Activated effector memory CD4-positive, alpha-beta T cell treated with Interleukin-2 at 50 U/mL for 16 hours (primary cell): ENCODE measurements around the gene PROM1.

Experiments used
- DNase-seq: peaks from one replicate; pipeline ENCODE4 v3.0.0-alpha.2; 2020

Gene PROM1, protein sequence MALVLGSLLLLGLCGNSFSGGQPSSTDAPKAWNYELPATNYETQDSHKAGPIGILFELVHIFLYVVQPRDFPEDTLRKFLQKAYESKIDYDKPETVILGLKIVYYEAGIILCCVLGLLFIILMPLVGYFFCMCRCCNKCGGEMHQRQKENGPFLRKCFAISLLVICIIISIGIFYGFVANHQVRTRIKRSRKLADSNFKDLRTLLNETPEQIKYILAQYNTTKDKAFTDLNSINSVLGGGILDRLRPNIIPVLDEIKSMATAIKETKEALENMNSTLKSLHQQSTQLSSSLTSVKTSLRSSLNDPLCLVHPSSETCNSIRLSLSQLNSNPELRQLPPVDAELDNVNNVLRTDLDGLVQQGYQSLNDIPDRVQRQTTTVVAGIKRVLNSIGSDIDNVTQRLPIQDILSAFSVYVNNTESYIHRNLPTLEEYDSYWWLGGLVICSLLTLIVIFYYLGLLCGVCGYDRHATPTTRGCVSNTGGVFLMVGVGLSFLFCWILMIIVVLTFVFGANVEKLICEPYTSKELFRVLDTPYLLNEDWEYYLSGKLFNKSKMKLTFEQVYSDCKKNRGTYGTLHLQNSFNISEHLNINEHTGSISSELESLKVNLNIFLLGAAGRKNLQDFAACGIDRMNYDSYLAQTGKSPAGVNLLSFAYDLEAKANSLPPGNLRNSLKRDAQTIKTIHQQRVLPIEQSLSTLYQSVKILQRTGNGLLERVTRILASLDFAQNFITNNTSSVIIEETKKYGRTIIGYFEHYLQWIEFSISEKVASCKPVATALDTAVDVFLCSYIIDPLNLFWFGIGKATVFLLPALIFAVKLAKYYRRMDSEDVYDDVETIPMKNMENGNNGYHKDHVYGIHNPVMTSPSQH

DNA sequence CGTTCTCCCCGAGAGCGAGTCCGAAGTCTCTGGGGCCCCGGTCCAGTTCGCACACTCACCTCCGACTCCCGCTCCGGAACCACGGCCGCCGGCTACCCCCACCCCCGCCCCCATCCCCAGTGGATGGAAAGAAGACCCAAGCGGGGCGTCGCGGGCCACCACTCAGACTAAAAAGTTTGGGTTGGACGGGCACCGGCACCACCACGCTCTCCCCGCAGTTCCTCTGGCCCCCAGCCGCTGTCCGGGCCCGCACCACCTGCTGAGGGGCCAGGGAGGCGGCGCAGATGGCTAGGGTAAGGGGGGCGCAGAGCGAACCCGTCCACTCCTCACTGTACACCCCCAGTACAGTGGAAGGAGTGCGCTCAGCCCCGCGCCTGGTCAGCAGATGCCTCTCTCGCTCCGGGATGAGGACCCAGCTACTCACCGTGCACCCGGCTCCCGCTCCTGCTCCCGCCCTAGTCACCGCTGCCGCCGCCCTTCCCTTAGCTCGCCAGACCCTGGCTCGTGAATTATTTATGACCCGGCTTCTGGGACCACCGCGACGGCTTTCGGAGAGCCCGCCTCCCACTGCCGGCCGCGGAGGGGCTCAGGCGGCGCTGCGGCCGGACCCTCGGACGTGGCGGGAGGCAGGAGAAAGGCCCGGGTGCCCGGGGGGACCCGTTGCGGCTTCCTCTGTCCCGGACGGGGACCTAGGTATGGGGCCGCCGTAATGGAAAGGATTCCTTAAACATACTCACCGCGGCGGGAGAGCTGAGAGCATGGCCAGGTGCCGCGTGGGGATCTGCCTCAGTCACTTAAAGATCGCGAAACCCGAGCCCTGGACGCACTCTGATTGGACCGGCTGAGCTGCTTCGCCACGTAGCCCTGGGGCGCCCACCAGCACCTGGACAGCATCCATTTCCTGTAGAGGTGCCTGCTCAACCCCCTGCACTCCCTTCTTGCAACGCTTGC is at the start of gene PROM1:
Gene PROM1 (minus strand): TSS at position 783 of the 951 bp plus-strand sequence. CDS start 8,117 bp downstream, outside the sequence.
- no peak for DNase-seq

DNA sequence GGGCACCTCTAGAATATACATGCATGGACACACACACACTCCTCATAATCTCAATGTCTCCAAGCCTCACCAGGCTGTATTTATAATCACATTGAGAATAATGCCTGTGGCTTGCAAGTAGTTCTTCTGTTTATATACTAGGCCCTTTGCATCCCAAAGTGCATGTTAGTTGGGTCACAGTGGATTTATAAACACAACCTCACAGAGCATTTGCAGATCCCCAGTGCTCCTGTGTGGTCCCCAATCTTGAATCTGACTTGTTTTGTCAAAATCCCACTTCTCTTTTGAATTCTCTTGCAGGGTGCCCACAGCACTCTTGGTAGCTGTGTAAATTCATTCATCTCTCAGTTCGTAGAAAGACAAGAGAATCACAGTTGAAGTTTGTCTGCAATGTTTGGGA is 49.6 kb upstream of the PROM1 start:
- no peak for DNase-seq

DNA sequence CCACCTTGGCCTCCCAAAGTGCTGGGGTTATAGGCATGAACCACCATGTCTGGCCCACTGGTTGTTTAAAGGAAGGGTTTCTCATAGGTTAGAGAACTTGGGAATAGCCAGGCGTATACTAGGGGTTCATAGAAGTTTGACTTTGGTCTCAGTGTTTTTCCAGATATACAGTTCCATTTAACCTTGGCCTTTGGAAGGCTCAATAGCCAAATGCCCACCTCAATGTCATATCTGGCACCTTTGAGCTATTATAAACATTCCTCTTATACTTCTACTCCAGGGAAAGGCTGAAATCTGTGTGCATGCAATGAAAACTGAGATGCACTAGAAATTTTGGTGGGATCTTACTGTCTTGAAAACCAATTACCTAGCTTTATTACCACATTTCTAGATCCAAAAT is 47.5 kb upstream of the PROM1 start:
- DNase-seq, result no peak

DNA sequence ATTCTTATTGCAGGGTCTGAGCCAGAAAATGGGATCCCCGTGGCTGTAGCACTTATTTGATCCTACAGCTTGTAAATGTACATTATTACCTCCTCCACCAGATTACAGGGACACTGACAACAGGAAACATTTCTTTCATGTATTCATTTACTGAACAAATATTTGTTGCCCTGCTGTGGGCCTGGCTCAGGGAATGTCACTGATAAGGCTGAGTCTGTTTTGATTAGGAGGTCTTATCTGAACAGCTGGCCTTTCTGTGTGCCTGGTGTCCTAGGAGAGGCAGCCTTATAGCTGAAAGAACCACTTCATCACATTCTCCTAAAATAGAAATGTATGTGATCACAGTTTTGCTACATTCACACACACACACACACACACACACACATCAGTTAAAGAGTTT is 45.5 kb upstream of the PROM1 start:
- no peak for DNase-seq

DNA sequence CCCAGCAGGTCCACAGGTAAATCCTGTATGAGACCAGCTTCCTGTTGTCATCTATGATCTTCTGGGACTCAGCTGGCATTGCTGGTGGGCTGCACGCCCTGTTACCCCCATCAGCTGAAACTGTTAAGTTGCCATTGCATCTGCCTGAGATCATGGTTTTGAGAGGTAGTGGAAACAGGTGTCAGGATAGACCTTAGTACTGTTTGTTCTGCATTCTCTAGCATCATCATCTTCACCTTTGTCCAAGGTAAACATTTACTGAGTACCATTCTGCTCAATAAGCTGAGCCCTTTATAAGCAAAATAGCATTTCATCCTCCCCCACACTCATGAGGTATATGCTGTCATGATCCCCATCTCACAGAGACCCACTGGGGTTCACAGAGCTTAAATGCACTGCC is 42.9 kb upstream of the PROM1 start:
- DNase-seq, result no peak

DNA sequence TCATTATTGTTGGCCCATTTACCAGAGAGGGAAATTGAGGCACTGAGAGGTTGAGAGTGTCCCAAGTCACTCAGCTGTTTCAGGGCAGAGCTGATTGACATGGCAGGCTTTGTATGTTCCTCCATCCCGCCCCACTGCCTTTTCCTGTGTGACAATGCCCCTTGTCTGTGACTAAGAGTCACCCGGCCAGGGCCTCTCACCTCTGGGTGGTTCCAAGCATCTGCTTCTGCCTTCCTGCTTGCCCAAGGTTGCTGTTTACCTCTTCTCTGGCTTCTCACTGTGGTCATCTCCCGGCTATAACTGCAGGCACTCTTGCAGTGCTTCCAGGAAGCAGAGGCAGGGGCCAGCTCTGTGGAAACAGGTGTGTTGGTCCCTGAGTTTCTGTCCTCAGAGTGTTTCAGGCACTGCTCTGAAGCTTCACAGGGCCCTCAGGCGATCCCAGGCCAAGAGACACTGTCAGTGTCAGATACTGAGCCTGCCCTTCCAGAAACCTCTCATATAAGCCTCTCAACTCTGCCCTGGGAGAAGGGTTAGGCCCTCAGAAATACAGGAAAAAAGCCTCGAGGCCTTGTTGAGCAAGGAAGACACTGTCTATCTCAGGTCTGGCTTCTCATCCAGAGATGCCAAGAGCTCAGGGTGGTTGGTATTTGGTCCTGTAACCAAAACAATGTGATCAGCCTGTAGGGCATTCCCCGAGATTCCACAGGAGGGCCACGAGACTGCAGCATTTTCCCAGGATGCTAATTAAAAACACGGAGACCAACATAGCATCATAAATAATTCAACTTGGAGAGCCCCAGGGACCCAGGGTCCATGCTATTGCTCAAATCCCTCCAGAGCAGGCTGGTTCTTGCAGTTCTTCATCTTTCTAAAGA is 42.0 kb upstream of the PROM1 start:
- DNase-seq, result no peak

DNA sequence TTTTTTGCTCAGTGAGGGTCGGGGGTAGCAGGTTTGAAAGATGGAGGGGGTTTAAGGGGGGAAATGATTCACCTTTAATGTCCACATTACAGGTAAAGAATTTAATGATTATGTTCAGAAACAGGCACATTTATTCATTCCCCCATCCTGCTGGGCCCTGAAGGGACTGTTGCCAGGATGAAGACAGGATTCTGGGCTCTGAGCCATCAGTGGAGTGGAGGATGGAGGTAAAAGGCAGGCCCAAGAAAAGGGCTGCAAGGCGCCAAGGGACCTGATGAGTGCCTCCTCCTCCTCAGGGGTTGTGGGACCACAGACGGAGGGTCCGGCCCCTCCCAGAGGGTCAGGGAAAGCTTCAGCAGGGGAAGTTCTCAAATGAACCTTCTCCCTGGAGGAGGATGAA is 40.4 kb upstream of the PROM1 start:
- DNase-seq, result no peak

DNA sequence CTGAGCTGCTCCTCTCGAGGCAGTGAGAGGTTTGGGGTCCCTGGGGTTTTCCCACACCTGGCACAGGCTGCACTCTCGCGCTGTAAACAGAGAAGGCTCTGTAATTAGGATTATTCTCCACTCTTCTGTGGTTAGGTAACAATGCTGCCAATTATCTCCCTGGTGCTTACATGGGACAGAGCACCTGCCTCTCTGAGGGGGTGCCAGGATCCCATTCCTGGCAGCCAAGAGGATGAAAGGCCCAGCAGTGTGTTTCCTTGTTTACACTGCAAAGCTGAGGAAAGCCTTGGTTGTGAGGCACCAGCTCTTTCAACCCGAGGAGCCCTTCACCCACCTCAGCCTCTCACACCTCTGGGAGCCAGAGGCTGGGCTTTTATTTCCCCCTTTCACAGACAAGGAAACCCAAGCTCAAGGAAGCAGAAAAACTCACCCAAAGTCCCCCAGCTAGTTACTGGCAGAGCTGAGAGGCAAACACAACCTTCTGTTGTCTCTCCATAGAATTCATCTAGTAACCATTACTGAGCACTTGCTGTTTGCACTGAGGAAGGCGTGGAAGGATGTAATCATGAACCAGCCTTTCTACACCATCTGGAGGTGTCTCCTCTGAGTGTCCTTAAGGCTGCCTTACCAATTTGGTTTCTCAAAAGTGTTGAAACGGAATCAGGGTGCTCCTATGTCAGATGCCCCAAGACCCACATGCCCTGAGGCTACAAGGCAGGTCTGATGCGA is 39.7 kb upstream of the PROM1 start:
- DNase-seq, result no peak

DNA sequence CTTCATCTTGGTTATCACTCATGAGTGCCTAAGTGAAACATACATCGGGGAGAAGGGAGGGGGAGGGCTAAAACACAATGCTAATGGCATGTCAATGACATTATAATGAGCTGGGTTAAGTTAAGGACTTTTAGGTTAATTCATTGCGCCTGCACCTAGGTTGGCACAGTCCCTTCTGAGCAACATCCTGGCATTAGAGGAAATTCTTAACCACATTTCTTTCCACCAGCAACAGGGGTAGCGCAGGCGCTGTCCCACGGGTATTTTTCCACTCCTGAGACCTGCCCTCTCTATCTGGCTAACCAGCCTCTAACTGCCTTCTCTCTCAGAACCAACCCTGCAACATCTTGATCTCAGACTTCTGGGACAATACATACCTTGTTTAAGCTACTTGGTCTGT is 39.0 kb upstream of the PROM1 start:
- DNase-seq, result no peak

DNA sequence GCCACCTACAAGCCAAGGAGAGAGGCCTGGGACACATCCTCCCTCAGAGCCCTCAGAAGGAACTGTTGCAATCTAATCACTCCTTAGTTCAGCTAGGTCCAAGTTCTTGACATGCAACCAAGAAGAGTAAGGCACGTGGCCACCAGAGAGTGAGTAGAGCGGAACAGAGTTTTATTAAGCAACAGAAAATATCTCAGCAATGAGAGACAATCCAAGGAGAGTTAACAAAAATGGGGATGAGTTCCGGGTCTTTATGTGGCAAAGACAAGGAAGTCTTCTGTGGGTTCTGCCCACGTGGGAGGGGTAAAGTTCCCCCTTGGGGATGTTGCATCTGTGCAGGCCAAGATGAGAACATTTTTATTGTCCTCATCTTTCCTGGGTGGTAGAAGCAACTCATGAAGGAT is 38.5 kb upstream of the PROM1 start:
- no peak for DNase-seq

DNA sequence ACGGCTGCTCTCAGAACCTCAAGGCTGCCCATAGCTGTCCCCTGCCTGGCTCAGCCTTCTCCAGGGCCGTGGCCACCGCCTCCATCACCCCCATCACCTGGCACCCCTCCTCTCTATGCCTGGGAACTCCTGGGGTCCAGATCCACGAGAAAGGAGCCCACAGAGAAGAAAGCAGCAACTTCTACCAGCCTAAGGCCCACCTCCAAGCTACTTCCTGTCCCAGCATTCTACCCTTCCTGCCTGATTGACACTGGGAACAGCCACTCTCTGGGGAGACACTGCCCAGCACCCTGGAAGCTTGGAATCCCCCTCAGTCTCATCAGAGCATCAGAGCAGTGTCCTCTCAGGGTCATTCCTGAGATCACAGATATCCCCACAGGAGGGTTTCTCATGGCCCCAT is 36.9 kb upstream of the PROM1 start:
- DNase-seq, result no peak

DNA sequence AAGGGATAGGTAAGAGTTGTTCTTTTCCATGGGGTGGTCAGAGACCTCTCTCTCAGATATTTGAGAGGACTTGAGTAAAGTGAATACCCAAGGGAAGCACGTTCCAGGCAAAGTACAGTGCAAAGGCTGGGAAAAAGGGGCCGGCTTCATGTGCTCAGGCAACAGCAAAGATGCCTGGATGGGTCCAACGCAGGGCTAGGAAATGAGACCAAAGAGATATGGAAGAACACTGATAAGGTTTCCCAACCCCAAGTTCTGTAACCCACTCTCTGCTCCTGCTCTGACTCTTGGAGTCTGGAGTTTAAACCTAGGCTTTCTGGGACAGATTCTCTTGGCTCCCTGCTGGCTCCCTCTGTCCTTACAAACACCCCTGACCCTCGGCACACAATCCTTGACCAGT is 36.2 kb upstream of the PROM1 start:
- no peak for DNase-seq

DNA sequence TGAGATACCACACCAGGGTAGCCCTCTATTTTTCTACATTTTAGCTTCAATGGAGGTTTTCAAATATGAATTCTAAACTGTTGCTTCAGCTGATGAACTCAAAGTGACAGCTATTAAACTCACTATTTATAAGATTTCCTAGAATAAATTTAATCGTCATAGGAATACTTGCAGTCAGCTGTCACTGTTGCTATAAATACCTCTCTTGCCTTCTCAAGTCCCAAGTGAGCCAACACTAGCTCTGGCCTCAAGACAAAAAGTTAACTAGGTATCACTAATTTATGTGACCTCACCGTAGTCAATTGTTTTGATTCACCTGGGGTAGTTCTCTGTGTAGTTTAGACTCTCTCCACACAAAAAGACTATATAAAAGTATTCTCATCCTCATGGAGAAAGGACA is 34.3 kb upstream of the PROM1 start:
- DNase-seq, result no peak

DNA sequence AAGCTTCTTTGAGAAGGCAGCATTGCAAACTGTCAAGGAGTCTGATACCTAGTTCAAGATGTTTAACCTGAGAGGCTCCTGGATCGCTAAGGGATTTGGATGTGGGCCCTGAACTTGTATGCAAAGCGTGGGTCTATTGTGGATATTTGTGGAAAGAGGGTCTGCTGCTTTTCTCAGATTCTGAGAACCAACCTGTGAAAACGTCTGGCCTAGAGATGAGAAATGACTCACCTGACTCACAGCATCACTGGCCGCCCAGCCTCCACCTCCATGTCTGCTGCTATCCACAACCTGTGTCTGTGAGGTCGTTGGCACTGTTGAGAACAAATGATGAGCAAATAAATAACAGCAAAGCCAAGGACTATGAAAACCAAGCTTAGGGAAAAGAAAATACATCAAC is 33.3 kb upstream of the PROM1 start:
- DNase-seq, result no peak

DNA sequence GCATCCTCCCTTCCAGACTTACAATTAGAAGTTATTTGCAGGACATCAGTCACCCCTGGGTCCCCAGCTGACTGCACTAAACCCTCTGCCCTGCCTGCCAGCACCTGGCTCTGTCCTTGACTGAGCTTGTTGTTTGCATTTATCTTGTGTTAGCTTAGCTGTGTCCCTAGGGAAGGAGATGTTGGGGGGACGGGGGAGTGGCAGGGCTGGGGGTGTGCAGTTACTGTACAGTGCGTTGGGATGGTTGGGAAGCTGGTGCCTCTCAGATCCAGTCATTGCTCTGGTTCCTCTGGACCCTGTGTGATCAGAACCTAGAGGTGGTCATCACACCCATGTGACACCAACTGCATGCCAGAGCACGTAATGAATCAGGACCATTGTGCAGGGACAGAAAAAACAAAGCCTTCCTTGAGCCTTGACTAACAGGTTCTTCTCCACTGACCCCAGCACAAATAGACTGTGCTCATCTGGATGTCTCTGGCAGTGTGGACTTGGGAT is 32.7 kb upstream of the PROM1 start:
- DNase-seq, result no peak

DNA sequence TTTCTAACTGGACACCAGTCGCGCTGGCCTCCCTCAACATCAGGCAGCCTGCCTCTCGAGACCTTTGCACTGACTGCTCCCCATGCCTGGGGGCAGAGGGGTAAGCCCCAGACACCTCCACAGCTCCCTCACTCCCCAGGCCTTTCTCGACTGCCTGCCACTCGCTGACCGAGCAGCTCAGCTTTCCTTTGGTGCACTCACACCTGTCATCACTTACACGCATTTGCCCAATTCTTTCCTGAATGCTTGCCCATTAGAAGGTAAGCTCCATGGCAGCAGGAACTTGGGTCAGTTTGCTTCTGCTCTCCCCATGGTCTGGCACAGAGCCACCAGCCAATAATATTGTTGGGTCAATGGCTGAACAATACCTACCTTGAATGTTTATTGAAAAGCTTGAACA is 32.2 kb upstream of the PROM1 start:
- no peak for DNase-seq

DNA sequence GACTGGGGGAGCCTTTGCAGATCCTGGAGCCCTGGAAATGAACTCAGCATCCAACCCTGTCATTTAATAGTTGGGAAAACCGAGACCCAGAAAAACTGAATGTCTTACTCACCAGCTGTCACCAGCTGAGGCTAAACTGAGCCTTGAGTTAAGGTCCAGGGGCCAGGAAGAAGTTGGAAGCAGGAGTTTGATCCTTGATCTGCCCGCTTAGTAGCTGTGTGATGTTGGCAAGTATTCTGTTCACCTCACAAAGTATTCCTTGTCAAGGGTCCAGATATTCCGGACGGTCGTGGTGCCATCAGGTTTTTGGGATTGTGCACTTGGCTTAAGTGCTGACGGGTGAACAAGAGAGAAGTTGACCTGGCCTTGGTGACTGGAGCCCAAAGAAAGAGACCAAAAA is 30.7 kb upstream of the PROM1 start:
- DNase-seq, result no peak

DNA sequence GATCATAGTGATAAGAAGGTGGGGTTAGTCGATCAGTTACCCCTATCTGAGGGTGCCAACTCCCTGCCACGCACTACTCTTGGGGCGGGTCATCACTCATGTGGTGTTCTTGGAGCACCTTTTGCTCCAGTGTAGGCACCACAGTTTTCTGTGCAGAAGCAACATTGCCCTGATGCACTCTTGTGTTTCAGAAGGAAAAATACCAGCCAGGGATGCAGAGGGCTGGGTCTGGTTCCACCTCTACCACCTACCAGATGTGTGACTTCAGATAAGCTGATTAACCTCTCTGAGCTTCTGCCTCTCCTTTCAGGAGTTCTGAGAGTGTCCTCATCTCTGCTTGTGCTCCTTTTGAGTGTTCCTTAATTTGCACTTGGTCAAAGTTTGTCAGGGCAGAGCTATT is 29.9 kb upstream of the PROM1 start:
- no peak for DNase-seq

DNA sequence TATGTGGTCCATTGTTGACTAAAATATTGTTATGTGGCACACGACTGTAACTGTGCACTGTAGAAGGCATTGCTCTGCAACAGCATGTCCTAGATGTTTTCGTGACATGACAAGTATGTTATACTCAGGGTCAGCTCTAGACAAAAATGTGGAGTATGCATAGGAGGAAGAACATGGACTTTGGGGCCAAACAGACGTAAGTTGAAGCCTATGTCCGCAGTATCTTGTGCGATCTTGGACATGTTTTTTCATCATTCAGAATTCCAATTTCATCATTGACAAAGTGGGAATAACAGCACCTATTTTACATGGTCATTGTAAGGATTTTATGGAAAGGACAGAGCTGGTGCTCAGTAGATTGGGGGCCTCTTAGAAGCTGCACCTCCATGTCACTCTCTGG is 27.7 kb upstream of the PROM1 start:
- DNase-seq, result no peak

DNA sequence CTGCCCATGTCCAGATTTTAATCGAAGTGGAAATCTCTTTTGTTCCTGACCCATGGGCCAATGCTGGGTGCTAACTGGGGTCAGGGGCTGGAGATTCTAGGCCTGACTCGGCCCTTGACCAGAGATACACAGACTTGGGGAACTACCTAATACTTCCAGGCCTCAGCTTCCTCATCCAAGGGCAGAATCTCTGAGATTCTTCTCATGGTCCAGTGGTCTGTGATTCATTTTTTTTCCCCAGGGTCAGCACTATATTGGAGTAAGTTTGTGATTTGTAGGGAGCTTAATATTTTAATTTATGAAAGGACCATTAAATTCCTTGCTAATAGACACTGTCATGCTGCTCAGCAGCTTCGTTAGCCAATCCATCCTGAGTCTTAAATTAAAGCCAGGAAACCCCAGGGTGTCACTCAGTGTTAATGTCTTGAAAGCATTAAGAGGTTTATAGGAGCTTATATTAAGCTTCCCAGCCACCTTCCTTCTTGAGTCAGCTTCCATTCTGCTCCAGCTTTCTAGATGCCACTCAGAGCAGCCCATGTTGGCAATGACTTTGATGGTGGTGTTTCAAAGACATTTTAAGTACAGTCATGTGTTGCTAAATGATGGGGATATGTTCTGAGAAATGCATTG is 27.0 kb upstream of the PROM1 start:
- no peak for DNase-seq

DNA sequence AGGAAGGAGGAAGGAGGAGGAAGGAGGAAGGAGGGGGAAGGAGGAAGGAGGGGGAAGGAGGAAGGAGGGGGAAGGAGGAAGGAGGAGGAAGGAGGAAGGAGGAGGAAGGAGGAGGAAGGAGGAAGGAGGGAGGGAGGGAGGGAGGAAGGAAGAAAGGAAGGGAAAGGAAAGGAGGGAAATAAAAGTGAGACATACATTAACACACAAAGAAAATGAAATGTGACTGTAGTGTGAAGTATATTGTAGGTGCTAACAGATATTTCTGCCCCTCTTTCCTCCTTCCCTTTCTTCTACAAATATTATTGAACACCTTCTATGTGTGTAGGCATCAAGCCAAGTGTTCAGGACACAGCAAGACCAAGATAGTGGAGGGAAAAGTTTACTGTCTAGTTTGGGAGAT is 26.4 kb upstream of the PROM1 start:
- no peak for DNase-seq
